NT2/D1 (cell line): ENCODE measurements around the gene MED15.

Experiments
- SUZ12 ChIP-seq: IDR thresholded peaks from 2 replicates; pipeline ENCODE4 v1.6.1; 2011; ENCODE audit not compliant: insufficient read length, insufficient read depth; ENCODE audit errors: extremely low read depth
- ZNF274 ChIP-seq: IDR thresholded peaks from 2 replicates; pipeline ENCODE4 v1.6.1; 2011; ENCODE audit warnings: mild to moderate bottlenecking, low read depth, low read length

GRCh38 chr22:20526305-20526627 lies 18.9 kb downstream of the MED15 start:
- TF ChIP-seq ZNF274 (no peak), SUZ12 (no peak)
